GM23248 (cell line): ENCODE results near the gene MPPE1. TPM values are rescaled to one million over a fixed set of nuclear protein-coding genes. Genes with fewer than 3 reads are reported as not detected.

ENCODE experiments used
- DNase-seq: peaks from one replicate; pipeline ENCODE4 v3.0.0-alpha.2; 2015
- H2AFZ ChIP-seq: fragments of 200-600 bp; sonication (generic); 2 replicates; pipeline ENCODE4 v1.6.1; 2016; ENCODE audit warnings: antibody characterized with exemption
- H3F3A ChIP-seq: fragments of 200-600 bp; sonication (generic); 2 replicates; pipeline ENCODE4 v1.6.1; 2016; ENCODE audit warnings: mild to moderate bottlenecking, antibody characterized with exemption, mixed run types; ENCODE audit not compliant: insufficient read depth
- H3K27ac ChIP-seq: fragments of 200-600 bp; sonication (generic); 2 replicates; pipeline ENCODE4 v1.5.1; 2016; ENCODE audit warnings: mild to moderate bottlenecking
- H3K27me3 ChIP-seq: fragments of 200-600 bp; sonication (generic); replicated peaks from 2 replicates; pipeline ENCODE4 v1.6.1; 2016; ENCODE audit warnings: mild to moderate bottlenecking; ENCODE audit not compliant: insufficient read depth
- H3K36me3 ChIP-seq: fragments of 200-600 bp; sonication (generic); 2 replicates; pipeline ENCODE4 v1.6.1; 2016; ENCODE audit warnings: low read depth, mild to moderate bottlenecking
- H3K4me1 ChIP-seq: fragments of 200-600 bp; sonication (generic); 2 replicates; pipeline ENCODE4 v1.6.1; 2016; ENCODE audit warnings: mild to moderate bottlenecking; ENCODE audit not compliant: insufficient read depth
- H3K4me2 ChIP-seq: fragments of 200-600 bp; sonication (generic); one replicate; pipeline ENCODE4 v1.6.1; 2016; ENCODE audit warnings: mild to moderate bottlenecking; ENCODE audit not compliant: unreplicated experiment
- H3K4me3 ChIP-seq: fragments of 200-600 bp; sonication (generic); 2 replicates; pipeline ENCODE4 v1.5.1; 2016; ENCODE audit warnings: mild to moderate bottlenecking
- H3K79me2 ChIP-seq: fragments of 200-600 bp; sonication (generic); 2 replicates; pipeline ENCODE4 v1.6.1; 2016; ENCODE audit warnings: mild to moderate bottlenecking; ENCODE audit not compliant: insufficient read depth
- H3K9ac ChIP-seq: fragments of 200-600 bp; sonication (generic); 2 replicates; pipeline ENCODE4 v1.6.1; 2016; ENCODE audit warnings: mild to moderate bottlenecking
- H3K9me2 ChIP-seq: fragments of 200-600 bp; sonication (generic); 2 replicates; pipeline ENCODE4 v1.6.1; 2016; ENCODE audit warnings: mixed run types, mild to moderate bottlenecking, moderate library complexity; ENCODE audit not compliant: insufficient read depth
- H3K9me3 ChIP-seq: fragments of 200-600 bp; sonication (generic); one replicate; pipeline ENCODE4 v1.6.1; 2017; ENCODE audit warnings: low read depth
- H4K20me1 ChIP-seq: fragments of 200-600 bp; sonication (generic); 2 replicates; pipeline ENCODE4 v1.6.0; 2016; ENCODE audit not compliant: insufficient read depth
- EZH2 ChIP-seq: fragments of 200-600 bp; sonication (generic); IDR thresholded peaks from 2 replicates; pipeline ENCODE4 v1.6.1; 2018; ENCODE audit warnings: antibody characterized with exemption, mild to moderate bottlenecking; ENCODE audit not compliant: insufficient read depth, poor library complexity, severe bottlenecking
- EZH2phosphoT487 ChIP-seq: fragments of 200-600 bp; sonication (generic); IDR thresholded peaks from 2 replicates; pipeline ENCODE4 v1.6.1; 2018; ENCODE audit warnings: antibody characterized with exemption, moderate library complexity, mild to moderate bottlenecking, low read depth; ENCODE audit not compliant: insufficient read depth
- WGBS, 2 experiments: methylation state at CpG; one replicate each; pipeline ENCODE4 v1.1.6; 2015 to 2017; ENCODE audit warnings: low lambda C conversion rate in 2 of 2, low coverage in 1 of 2; ENCODE audit errors: missing lambda C conversion rate in 2 of 2; 5-methylcytosine and 5-hydroxymethylcytosine counted together
- in situ Hi-C: fragments of 300-500 bp; cut with MboI; formaldehyde crosslinking; loops from 2 replicates; pipeline ENCODE4 v1.15.0; 2020
- polyA plus RNA-seq: library from polyadenylated mRNA; unstranded; fragments of >200 nt; fragmentation: Nextera tagmentation; extraction: Ambion mirVana; gene quantifications from 2 replicates; pipeline ENCODE4 v1.2.1, GENCODE V29; 2016
- total RNA-seq: library from RNA; depleted of rRNA; stranded (reverse); fragments of >200 nt; shearing (Covaris generic); gene quantifications from 2 replicates; pipeline ENCODE4 v1.2.3, GENCODE V29; 2014

MPPE1 gene
- total and polyA plus RNA-seq, 2 experiments from 2014 or later, result 25.6 to 39.7 TPM

- 95% methylated on average over 5 of the region's 5 CpGs for WGBS, 2 experiments
Measured at GRCh38 chr18:11889284-11889683, 18.8 kb downstream of the MPPE1 start.

GRCh38 chr18:11888726-11889125 is 19.4 kb downstream of the MPPE1 start:
- H3F3A ChIP-seq, result no peaks in the 10 kb centered on the region
- no peaks in the 10 kb centered on the region for H3K36me3 ChIP-seq
- H3K4me2 ChIP-seq, result no peak overlapping the region
- no peak overlapping the region for H3K4me3 ChIP-seq
- TF ChIP-seq EZH2phosphoT487 (no peak), EZH2 (no peak)
- in situ Hi-C loops, result no loop called here
- no peaks in the 10 kb centered on the region for H3K9me2 ChIP-seq
- H3K27ac ChIP-seq, result no peak overlapping the region
- H2AFZ ChIP-seq, result no peak overlapping the region
- no peaks in the 10 kb centered on the region for H3K27me3 ChIP-seq
- H3K9ac ChIP-seq, result no peak overlapping the region
- H3K79me2 ChIP-seq, result no peaks in the 10 kb centered on the region
- 88 to 94% methylated on average over 2 of the region's 2 CpGs for WGBS, 2 experiments
- peaks cover under 1% of the 10 kb centered on the region; the same call in 1 of the 2 replicates for H3K4me1 ChIP-seq
- no peaks in the 10 kb centered on the region for H4K20me1 ChIP-seq
- no peaks in the 10 kb centered on the region for H3K9me3 ChIP-seq
- no peak for DNase-seq

More at GRCh38 chr18:11889284-11889683, 18.8 kb downstream of the MPPE1 start:
- Histone ChIP-seq H3K9ac (no peak overlapping the region), H4K20me1 (no peaks in the 10 kb centered on the region), H3K27me3 (no peaks in the 10 kb centered on the region), H3F3A (no peaks in the 10 kb centered on the region), H3K27ac (no peak overlapping the region), H3K79me2 (no peaks in the 10 kb centered on the region), H3K9me2 (no peaks in the 10 kb centered on the region), H2AFZ (no peak overlapping the region), H3K4me3 (no peak overlapping the region), H3K9me3 (no peaks in the 10 kb centered on the region), H3K4me2 (no peak overlapping the region), H3K4me1 (peaks cover 6% of the 10 kb centered on the region), H3K36me3 (no peaks in the 10 kb centered on the region)
- TF ChIP-seq EZH2 (no peak), EZH2phosphoT487 (no peak)
- DNase-seq, result no peak
- in situ Hi-C loops, result no loop called here

GRCh38 chr18:11887328-11888128 is 20.6 kb downstream of the MPPE1 start:
- Histone ChIP-seq H3K9ac (no peak overlapping the region), H3K27me3 (no peaks in the 10 kb centered on the region), H3K4me2 (no peak overlapping the region), H2AFZ (no peak overlapping the region), H3K4me1 (0 out of 2 replicates have a peak, but pooled peaks cover 5% of the 10 kb centered on the region), H3K9me2 (no peaks in the 10 kb centered on the region), H4K20me1 (no peaks in the 10 kb centered on the region), H3K4me3 (no peak overlapping the region), H3K79me2 (no peaks in the 10 kb centered on the region), H3K27ac (no peak overlapping the region), H3F3A (no peaks in the 10 kb centered on the region), H3K9me3 (no peaks in the 10 kb centered on the region), H3K36me3 (no peaks in the 10 kb centered on the region)
- 84 to 85% methylated on average over 8 of the region's 8 CpGs for WGBS, 2 experiments
- in situ Hi-C loops, result no loop called here
- DNase-seq, result no peak
- no peak for TF ChIP-seq EZH2phosphoT487
- no peak for TF ChIP-seq EZH2

GRCh38 chr18:11886577-11887110 is 21.5 kb downstream of the MPPE1 start:
- Histone ChIP-seq H3K4me2 (no peak overlapping the region), H3K27me3 (no peaks in the 10 kb centered on the region), H3F3A (no peaks in the 10 kb centered on the region), H3K4me3 (no peak overlapping the region), H3K79me2 (no peaks in the 10 kb centered on the region), H3K4me1 (0 out of 2 replicates have a peak, but pooled peaks cover 5% of the 10 kb centered on the region), H3K9me3 (no peaks in the 10 kb centered on the region), H3K9me2 (no peaks in the 10 kb centered on the region), H3K27ac (no peak overlapping the region), H3K36me3 (no peaks in the 10 kb centered on the region), H4K20me1 (no peaks in the 10 kb centered on the region), H2AFZ (no peak overlapping the region), H3K9ac (no peak overlapping the region)
- 90 to 91% methylated on average over 19 of the region's 19 CpGs for WGBS, 2 experiments
- TF ChIP-seq EZH2phosphoT487 (no peak), EZH2 (no peak)
- in situ Hi-C loops, result no loop called here
- no peak for DNase-seq
